Measurements from ENCODE around the gene CDKAL1. TPM values are rescaled to one million over a fixed set of nuclear protein-coding genes. Genes with fewer than 3 reads are reported as not detected.

CDKAL1 gene
- total and polyA plus RNA-seq, 2 of the 8 experiments (the other 6 are each of a cell fraction or from before 2014, with no cell fraction given): 8.4 to 24.6 TPM

- no peak overlapping the region for H2AK5ac ChIP-seq (ENCODE audit: low read depth, low read length)
- no peaks in the 10 kb centered on the region for H3K79me2 ChIP-seq (ENCODE audit: control insufficient read depth in 1 of 2, insufficient read depth in 2 of 2, low read length in 2 of 2)
- no peaks in the 10 kb centered on the region for H3K27me3 ChIP-seq (replicated peaks in 1 of 4; ENCODE audit: control insufficient read depth in 3 of 4, extremely low read depth in 1 of 4, insufficient read depth in 3 of 4, low read length in 3 of 4)
- H3K36me3 ChIP-seq (ENCODE audit: control insufficient read depth in 2 of 4, insufficient read depth in 4 of 4, low read length in 3 of 4): no peaks in the 10 kb centered on the region; a peak in 2 of 8 replicates
- ChIA-PET POLR2A (ENCODE audit: partially characterized antibody) (no interaction called here), CTCF (ENCODE audit: partially characterized antibody) (no interaction called here)
- H2BK5ac ChIP-seq (ENCODE audit: low read depth, low read length): no peak overlapping the region
- no peak overlapping the region for H3K9ac ChIP-seq (replicated peaks in 1 of 4; ENCODE audit: extremely low read depth in 1 of 4, low read depth in 3 of 4, low read length in 3 of 4)
- H3K4me2 ChIP-seq (ENCODE audit: insufficient read depth in 1 of 2, low read depth in 2 of 2, low read length in 2 of 2): no peak overlapping the region
- H4K5ac ChIP-seq (ENCODE audit: insufficient read length, low read depth, low read length): no peak overlapping the region
- H2BK12ac ChIP-seq (ENCODE audit: low read depth, low read length): no peak overlapping the region
- H3K79me1 ChIP-seq (ENCODE audit: low read depth, low read length): no peaks in the 10 kb centered on the region
- no peaks in the 10 kb centered on the region for H3K4me1 ChIP-seq (replicated peaks in 1 of 4; ENCODE audit: control insufficient read depth in 3 of 4, insufficient read depth in 4 of 4, low read length in 3 of 4)
- no peaks in the 10 kb centered on the region for H4K20me1 ChIP-seq (replicated peaks in 1 of 2; ENCODE audit: control insufficient read depth in 1 of 2, insufficient read depth in 2 of 2, low read length in 2 of 2)
- H3K27ac ChIP-seq (ENCODE audit: low read depth, low read length): no peak overlapping the region
- no peak overlapping the region for H3K4me3 ChIP-seq (ENCODE audit: extremely low read depth in 1 of 4, insufficient read depth in 2 of 4, low read depth in 3 of 4, low read length in 4 of 4)
- no peak overlapping the region for H2AFZ ChIP-seq (ENCODE audit: low read length)
- H2BK15ac ChIP-seq (ENCODE audit: low read length): no peak overlapping the region
- no peak overlapping the region for H3K14ac ChIP-seq (ENCODE audit: insufficient read length)
- H3K56ac ChIP-seq (replicated peaks; ENCODE audit: insufficient read length, low read depth, low read length): no peak overlapping the region
- no peak overlapping the region for H3K4ac ChIP-seq (replicated peaks; ENCODE audit: insufficient read length, low read depth, low read length)
- H3K23me2 ChIP-seq (ENCODE audit: low read depth, low read length): no peaks in the 10 kb centered on the region
- FAIRE-seq (no peak), DNase-seq (ENCODE audit: low read depth in 1 of 2, low spot score in 2 of 2) (no peak)
- no peak overlapping the region for H4K8ac ChIP-seq (ENCODE audit: extremely low read depth, insufficient read depth, low read length)
- peaks cover 4 to 5% of the 10 kb centered on the region in 2 experiments; a peak in 1 of 4 replicates for H3K9me3 ChIP-seq (ENCODE audit: insufficient read depth in 2 of 2, low read depth in 1 of 2, low read length in 1 of 2)
- H3K23ac ChIP-seq (ENCODE audit: insufficient read length): no peak overlapping the region
- H4K91ac ChIP-seq (replicated peaks; ENCODE audit: insufficient read length, low read length): no peak overlapping the region
- H2BK120ac ChIP-seq (replicated peaks; ENCODE audit: low read depth, low read length): no peak overlapping the region
- no peak for TF ChIP-seq ZNF274 (IDR thresholded peaks at IDR 0.05; ENCODE audit: borderline replicate concordance, extremely low read depth, low read length)
- TF ChIP-seq TAF7 (optimal IDR thresholded peaks at IDR 0.05; ENCODE audit: borderline replicate concordance, low read depth, low read length): no peak
- H3K18ac ChIP-seq (ENCODE audit: extremely low read depth, low read length): no peak overlapping the region
- no peak overlapping the region for H2BK20ac ChIP-seq (ENCODE audit: low read length)
- 93% methylated on average over 3 of the region's 3 CpGs; no CpG with 5 or more reads in 1 of the 2 experiments for WGBS, 2 experiments (ENCODE audit: extremely low coverage in 1 of 2, insufficient coverage in 1 of 2, insufficient read length in 1 of 2, insufficient replicate concordance in 2 of 2, low coverage in 1 of 2, low lambda C conversion rate in 2 of 2, missing lambda C conversion rate in 1 of 2)
Observed at GRCh38 chr6:20599302-20600051, 65.2 kb downstream of the CDKAL1 start.

All from H1 (cell line).